ENCODE data around the gene DENND5A. TPM values are rescaled to one million over a fixed set of nuclear protein-coding genes. Genes with fewer than 3 reads are reported as not detected.

The DENND5A gene
- total RNA-seq, 6 experiments from 2014 or later = 14.4 to 38.7 (median 20.4) TPM

GRCh38 chr11:9095421-9095820 is 169.7 kb downstream of the DENND5A start:
- H3K36me3 ChIP-seq = no peaks in the 10 kb centered on the region
- WGBS (ENCODE audit: insufficient coverage, low coverage, low lambda C conversion rate, missing lambda C conversion rate) = 100% methylated on average over 3 of the region's 12 CpGs
- peaks cover 0 to 5% of the 10 kb centered on the region in 2 donors for H3K27me3 ChIP-seq
- H3K9me3 ChIP-seq = no peaks in the 10 kb centered on the region
- peaks cover 0 to 3% (median 0%) of the 10 kb centered on the region in 4 donors for H3K4me1 ChIP-seq
- H3K4me3 ChIP-seq = no peak overlapping the region
- TF ChIP-seq POLR2A (IDR thresholded peaks at IDR 0.05) = no peak
- TF ChIP-seq CTCF (IDR thresholded peaks at IDR 0.05) = no peak
- ATAC-seq = no peak
- H3K27ac ChIP-seq = no peak overlapping the region
- DNase-seq = no peak
- intact Hi-C loops (cut with DNase I) = no loop called here

- DNase-seq (no peak), ATAC-seq (no peak)
- no peaks in the 10 kb centered on the region for H3K9me3 ChIP-seq
- peaks cover 0 to 3% (median 0%) of the 10 kb centered on the region in 4 donors for H3K4me1 ChIP-seq
- peaks cover 0 to 5% of the 10 kb centered on the region in 2 donors for H3K27me3 ChIP-seq
- H3K27ac ChIP-seq = no peak overlapping the region
- H3K4me3 ChIP-seq = no peak overlapping the region
- TF ChIP-seq POLR2A (IDR thresholded peaks at IDR 0.05) (no peak), CTCF (IDR thresholded peaks at IDR 0.05) (no peak)
- no peaks in the 10 kb centered on the region for H3K36me3 ChIP-seq
- 87% methylated on average over 3 of the region's 8 CpGs for WGBS (ENCODE audit: insufficient coverage, low coverage, low lambda C conversion rate, missing lambda C conversion rate)
- intact Hi-C loops (cut with DNase I) = no loop called here
Measured at GRCh38 chr11:9094420-9094819, 170.7 kb downstream of the DENND5A start.

- Histone ChIP-seq H3K9me3 (no peaks in the 10 kb centered on the region), H3K27ac (no peak overlapping the region), H3K27me3 (peaks cover 0 to 5% of the 10 kb centered on the region in 2 donors), H3K4me3 (no peak overlapping the region), H3K4me1 (peaks cover 0 to 3% (median 0%) of the 10 kb centered on the region in 4 donors), H3K36me3 (no peaks in the 10 kb centered on the region)
- DNase-seq (no peak), ATAC-seq (peak in 1 of 4 donors; percentile 33)
- intact Hi-C loops (cut with DNase I) = no loop called here
- WGBS (ENCODE audit: insufficient coverage, low coverage, low lambda C conversion rate, missing lambda C conversion rate) = 63% methylated on average over 8 of the region's 10 CpGs
- TF ChIP-seq POLR2A (IDR thresholded peaks at IDR 0.05) (no peak), CTCF (IDR thresholded peaks at IDR 0.05) (peak in 2 of 4 donors; percentile 19 to 21)
Measured at GRCh38 chr11:9092853-9093778, 172.0 kb downstream of the DENND5A start.

- Histone ChIP-seq H3K4me3 (no peak overlapping the region), H3K27ac (no peak overlapping the region), H3K36me3 (no peaks in the 10 kb centered on the region), H3K9me3 (no peaks in the 10 kb centered on the region), H3K27me3 (peaks cover 0 to 5% of the 10 kb centered on the region in 2 donors), H3K4me1 (peaks cover 0 to 3% (median 0%) of the 10 kb centered on the region in 4 donors)
- ATAC-seq = no peak
- intact Hi-C loops (cut with DNase I) = no loop called here
- WGBS (ENCODE audit: insufficient coverage, low coverage, low lambda C conversion rate, missing lambda C conversion rate) = 55% methylated on average over 4 of the region's 4 CpGs
- no peak for DNase-seq
- TF ChIP-seq POLR2A (IDR thresholded peaks at IDR 0.05) (no peak), CTCF (IDR thresholded peaks at IDR 0.05) (no peak)
Measured at GRCh38 chr11:9092072-9092471, 173.1 kb downstream of the DENND5A start.

Data from right lobe of liver (tissue), 6 donors.